Measurements from ENCODE around the gene TSPEAR.

Gene TSPEAR

DNA sequence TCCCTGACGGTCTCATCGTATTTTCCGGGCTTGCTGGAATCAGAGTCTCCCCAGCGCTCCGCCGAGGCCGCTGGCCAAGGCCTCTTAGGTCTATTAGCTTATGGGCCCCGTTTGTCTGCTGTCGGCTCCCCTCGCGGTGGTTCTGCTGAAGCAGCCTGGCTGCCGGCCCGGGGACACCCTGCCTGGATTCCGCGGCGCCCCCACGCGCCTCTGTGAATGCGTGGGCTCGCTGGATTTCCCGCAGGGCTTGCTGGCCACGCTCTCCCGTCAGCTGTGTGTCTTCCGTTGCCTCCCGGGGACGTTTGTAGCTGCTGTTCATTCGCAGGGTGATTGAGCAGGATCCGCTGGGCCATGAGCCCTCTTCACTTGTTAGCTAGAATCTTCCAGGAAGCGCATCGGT, 247.6 kb downstream of the TSPEAR start:
- TF ChIP-seq, protein P1, sequence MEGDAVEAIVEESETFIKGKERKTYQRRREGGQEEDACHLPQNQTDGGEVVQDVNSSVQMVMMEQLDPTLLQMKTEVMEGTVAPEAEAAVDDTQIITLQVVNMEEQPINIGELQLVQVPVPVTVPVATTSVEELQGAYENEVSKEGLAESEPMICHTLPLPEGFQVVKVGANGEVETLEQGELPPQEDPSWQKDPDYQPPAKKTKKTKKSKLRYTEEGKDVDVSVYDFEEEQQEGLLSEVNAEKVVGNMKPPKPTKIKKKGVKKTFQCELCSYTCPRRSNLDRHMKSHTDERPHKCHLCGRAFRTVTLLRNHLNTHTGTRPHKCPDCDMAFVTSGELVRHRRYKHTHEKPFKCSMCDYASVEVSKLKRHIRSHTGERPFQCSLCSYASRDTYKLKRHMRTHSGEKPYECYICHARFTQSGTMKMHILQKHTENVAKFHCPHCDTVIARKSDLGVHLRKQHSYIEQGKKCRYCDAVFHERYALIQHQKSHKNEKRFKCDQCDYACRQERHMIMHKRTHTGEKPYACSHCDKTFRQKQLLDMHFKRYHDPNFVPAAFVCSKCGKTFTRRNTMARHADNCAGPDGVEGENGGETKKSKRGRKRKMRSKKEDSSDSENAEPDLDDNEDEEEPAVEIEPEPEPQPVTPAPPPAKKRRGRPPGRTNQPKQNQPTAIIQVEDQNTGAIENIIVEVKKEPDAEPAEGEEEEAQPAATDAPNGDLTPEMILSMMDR (conservative IDR thresholded peaks at IDR 0.05; ENCODE audit: low read depth): no peak
- ChIA-PET CTCF (interaction anchor here (0.6 kb wide), 1 partner anchor 1356 kb away, joined by 3 read pairs; no protein-coding TSS in a partner anchor), POLR2A (ENCODE audit: low non-redundant PET) (no interaction called here)
- no peak overlapping the region for H3K27ac ChIP-seq
- DNase-seq (ENCODE audit: low spot score): no peak

DNA sequence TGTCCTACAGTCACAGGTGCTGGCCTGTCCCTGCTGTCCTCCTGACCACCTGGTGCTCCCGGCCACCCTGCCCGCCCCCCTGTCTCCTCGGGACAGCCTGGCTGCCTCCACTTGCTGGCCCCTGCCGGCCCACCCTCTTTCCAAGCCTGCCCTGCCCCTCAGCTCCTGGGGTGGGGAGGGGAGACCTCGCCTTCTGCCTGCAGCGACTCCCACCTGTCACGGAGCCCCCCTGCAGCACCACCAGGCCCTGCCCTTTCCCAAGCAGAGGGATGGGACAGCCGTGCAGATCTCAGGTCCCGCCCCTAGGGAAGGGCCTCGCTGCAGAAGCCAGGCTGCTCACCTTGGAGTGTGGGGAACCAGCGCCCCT, 248.6 kb downstream of the TSPEAR start:
- CTCF ChIA-PET: no interaction called here
- POLR2A ChIA-PET (ENCODE audit: low non-redundant PET): no interaction called here
- TF ChIP-seq, protein P1 (conservative IDR thresholded peaks at IDR 0.05; ENCODE audit: low read depth): no peak
- no peak overlapping the region for H3K27ac ChIP-seq
- DNase-seq (ENCODE audit: low spot score): no peak

DNA sequence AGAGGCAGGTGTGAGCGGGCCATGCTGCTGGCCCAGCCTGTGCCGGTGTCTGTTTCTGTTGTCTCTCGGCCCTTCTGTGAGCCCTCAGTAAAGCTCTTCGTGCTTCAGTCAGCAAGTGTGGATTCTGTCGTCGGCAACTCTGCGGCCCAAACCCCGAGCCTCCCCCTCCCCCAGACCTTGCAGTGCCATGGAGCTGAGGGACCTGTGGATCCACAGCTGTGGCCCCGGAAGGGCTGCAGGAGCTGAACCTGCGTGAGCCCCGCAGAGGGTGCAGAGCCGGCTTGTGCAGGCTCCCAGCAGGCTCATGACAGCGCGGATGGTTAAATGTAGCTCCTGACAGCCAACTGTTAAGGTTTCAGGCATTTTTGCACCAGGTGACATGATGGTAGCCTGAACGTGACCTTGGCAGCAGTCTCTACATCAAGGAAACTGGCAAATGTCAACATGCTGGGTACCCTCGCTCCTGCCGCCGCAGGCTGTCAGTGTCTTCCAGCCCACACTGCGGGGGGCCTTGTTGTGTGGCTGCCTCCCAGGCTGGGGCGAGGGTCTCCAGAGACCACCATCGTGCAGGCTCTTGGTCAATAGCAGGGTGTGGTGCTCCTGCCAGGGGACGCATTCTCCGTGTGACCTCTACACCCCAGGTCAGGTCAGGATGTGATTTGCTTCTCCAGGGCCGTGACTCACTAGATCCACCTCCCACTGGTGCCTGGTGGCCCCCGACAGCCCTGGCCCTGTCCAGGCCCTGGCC, 249.1 kb downstream of the TSPEAR start:
- DNase-seq (ENCODE audit: low spot score): no peak
- no peak overlapping the region for H3K27ac ChIP-seq
- TF ChIP-seq, protein P1 (conservative IDR thresholded peaks at IDR 0.05; ENCODE audit: low read depth): no peak
- POLR2A ChIA-PET (ENCODE audit: low non-redundant PET): no interaction called here
- CTCF ChIA-PET: interaction anchor here (0.7 kb wide), 1 partner anchor 7 kb away, joined by 4 read pairs; no protein-coding TSS in a partner anchor

DNA sequence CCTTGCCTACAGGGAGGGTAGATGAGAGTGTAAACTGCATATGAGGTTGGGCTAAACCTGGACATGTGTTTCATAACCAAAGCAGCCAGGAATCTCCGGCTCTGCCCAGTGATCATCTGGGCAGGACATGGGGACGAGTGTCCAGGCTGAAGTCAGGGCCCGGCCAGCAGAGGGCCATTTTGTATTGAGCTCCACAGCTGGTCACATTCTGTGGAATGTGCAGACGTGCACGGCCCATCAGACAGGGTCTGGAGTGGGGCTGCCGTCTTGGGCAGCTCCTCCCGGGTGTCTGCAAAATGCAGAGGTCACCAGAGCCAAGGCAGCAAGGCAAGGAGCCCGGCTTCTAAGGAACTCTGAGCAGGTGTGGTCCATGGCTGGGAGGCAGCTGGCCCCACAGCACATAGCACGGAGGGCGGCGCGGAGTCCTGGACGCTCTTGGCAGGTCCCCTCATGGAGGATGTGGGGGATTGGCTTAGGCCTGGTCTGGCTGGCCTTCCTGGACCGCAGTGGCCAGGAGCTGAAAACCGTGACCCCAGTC, 249.8 kb downstream of the TSPEAR start:
- DNase-seq (ENCODE audit: low spot score): no peak
- TF ChIP-seq, protein P1 (conservative IDR thresholded peaks at IDR 0.05; ENCODE audit: low read depth): no peak
- CTCF ChIA-PET: interaction anchor here (0.7 kb wide), 1 partner anchor 8 kb away, joined by 4 read pairs; no protein-coding TSS in a partner anchor
- H3K27ac ChIP-seq: no peak overlapping the region
- POLR2A ChIA-PET (ENCODE audit: low non-redundant PET): no interaction called here

DNA sequence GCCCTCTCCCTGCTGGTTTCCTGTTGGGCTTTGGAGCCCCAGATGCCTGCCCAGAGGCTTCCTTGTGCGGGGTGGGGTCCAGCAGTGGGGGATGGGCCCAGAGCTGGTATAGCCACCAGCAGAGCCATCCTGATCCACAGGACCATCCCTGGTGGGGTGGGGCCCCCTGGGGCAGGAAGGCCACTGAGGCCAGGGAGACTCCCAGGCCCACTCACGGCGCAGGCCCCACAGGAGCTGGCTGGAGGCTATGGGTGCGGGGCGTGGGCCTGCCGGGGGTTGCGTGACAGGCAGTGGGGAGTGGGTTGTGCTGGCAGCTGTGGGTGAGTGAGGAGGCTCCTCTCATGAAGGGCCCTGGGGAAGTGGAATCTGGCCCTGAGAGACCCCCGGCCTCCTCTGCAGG, 250.4 kb downstream of the TSPEAR start:
- no peak for DNase-seq (ENCODE audit: low spot score)
- no peak overlapping the region for H3K27ac ChIP-seq
- ChIA-PET POLR2A (ENCODE audit: low non-redundant PET) (no interaction called here), CTCF (no interaction called here)
- TF ChIP-seq, protein P1 (conservative IDR thresholded peaks at IDR 0.05; ENCODE audit: low read depth): no peak

DNA sequence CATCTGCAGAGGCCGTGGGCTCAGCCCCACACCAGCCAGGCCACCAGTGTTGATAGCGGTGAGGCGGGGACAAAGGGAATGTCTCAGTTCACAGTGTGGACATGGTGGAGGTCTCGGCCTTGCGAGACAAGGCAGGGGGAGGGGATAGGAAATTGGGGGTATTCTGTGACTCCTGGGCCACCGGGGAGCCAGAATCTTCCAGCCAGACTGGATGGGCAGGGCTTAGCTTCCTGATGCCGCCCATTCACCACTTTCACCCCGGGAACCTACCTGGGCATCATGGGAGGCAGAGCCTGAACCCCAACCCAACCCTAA, 251.0 kb downstream of the TSPEAR start:
- DNase-seq (ENCODE audit: low spot score): no peak

More for the DNA sequence above, 251.0 kb downstream of the TSPEAR start:
- TF ChIP-seq, protein P1 (conservative IDR thresholded peaks at IDR 0.05; ENCODE audit: low read depth): no peak
- POLR2A ChIA-PET (ENCODE audit: low non-redundant PET): no interaction called here
- CTCF ChIA-PET: no interaction called here
- H3K27ac ChIP-seq: no peak overlapping the region
